HG02642 (cell line): ENCODE results near the gene MAP3K9.

Experiments used
- ATAC-seq: cut with Tn5 transposase; IDR thresholded peaks from one replicate; pipeline ENCODE4 v1.9.1; 2021; ENCODE audit warnings: mild to moderate bottlenecking; ENCODE audit not compliant: unreplicated experiment, poor library complexity

Gene MAP3K9

DNA sequence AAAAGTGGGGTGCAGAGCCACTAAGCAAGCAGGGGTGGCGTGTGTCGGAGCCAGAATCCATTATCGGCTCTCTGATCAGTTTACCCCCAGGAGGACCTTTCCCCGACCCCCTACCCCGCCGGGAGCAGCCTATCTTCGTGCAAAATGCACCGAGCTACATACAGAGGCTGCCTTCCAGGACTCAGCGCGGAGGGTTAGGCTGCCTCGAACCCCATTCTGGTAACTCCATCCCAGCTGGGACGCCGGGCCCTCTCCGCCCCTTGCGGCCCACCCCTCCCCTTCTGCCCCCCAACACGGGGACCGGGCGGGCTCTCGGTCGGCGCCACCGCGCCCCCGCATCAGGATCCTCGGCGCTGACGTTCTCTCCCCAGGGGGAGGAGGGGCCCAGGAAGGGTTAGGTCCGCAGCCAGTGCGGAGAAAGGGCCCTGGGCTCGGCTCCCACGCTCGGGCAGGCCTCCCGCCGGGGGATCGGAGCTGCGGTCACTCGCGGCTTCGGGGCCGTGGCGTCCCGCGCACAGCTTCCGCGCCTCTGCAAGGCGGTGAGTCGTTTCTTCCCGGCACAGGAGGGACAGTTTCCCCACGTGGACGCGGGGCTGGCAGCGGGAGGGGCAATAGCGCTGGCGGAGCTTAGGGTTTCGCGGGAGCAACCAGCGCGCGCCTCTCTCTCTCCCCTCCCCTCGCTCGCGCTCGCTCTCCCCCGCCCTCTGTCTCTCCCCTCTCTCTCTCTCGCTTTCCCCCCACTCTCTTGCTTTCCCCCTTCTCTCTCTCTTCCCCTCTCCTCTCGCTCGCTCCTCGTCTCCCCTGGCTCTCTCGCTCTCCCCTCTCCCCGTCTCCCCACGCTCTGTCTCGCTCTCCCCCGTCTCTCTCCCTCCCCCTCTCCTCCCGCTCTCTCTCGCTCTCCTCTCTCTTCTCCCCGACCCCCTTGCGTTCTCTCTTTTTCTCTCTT, 12.5 kb upstream of the MAP3K9 start:
- ATAC-seq, result peak; percentile 45

DNA sequence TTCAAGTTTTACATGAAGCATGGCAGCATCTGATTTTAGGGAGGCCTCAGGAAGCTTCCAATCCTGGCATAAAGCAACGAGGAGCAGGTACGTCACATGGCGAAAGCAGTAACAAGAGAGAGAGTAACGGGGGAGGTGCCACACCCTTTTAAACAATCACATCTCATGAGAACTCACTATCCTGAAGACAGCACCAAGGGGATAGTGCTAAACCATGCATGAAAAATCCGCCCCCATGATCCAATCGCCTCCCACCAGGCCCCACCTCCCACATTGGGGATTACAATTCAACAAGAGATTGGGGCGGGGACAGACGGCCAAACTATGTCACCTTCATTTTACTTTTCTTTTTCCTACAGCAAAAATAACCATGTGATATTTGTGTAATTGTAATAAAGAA, 7.2 kb upstream of the MAP3K9 start:
- ATAC-seq, result no peak

DNA sequence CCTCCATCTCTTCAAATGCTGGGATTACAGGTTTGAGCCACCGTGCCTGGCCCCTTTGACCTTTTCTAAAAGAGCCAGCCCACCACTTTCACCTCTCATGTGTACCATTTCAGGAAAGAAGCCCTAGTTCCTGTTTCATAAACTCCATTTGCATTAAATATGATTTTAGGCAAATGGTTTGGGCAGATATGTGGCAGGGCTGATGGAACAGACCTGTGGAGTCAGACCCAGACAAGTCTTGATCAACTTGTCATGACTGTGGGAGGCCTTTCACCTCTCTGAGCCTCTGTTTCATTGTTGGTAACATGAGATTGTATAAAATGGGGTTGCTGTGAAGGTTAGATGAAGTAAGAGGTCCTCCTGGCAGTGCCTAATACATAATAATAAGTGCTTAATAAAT, 5.2 kb upstream of the MAP3K9 start:
- ATAC-seq, result no peak

DNA sequence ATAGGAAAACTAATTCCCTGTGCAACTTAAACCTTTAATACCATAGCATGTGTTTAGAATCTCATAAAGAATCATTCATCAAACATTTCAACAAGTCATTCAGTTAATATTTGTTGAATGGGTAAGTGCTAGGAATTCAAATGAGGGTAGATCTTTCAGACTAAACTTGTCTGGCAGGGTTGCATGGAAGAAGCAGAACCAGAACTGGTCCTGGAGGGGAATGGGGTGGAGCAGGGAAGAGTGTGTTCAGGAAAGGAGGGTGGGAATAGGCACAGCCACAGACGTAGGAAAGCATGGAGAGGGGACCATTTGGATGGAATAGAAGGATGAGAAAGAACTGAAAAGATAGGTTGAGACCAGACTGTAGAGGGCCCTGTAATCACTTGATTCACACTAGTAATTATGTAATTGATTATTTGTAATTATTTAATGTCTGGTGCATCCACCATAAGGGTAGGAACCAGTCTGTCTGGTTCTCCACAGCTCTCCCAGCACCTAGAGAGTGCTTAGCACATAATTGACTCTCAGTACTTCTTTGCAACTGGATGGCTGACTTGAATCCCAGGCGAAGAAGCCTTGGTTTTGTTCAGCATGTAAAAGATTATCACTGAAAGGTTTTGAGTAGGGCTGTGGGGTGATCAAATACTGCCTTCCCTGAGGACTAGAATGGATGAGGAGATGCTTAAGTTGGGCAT, 3.0 kb upstream of the MAP3K9 start:
- no peak for ATAC-seq

DNA sequence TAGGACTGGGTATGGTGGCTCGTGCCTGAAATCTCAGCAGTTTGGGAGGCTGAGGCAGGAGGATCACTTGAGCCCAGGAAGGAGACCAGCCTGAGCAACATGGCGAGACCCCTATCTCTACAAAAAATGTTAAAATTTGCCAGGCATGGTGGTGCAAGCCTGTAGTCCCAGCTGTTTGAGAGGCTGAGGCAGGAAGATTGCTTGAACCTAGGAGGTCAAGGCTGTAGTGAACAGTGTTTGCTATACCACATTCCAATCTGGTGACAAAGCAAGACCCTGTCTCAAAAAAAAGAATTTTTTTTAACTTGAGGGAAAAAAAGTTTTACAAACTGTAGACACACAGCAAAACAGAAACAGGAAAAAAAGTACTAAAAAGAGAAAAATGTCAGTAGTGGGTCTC, 2.3 kb upstream of the MAP3K9 start:
- no peak for ATAC-seq

DNA sequence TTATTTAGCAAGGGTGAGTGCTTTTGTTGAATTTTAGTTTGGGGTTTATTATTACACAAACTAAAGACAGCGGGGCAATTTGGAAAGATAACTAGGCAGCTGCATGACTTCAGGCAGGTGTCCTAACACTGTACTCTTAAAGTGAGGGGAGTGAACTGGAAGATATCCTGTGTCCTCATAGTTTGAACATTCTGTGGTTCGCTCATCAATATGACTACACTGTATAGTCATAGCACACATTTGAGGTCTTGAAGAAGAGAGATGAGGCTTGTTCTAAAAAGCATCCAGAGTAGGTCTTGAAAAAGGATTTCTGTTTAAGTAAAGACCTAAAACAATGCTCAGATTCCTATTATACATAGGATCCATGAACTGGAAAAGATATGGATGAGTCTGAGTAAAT, 1.7 kb upstream of the MAP3K9 start:
- no peak for ATAC-seq

DNA sequence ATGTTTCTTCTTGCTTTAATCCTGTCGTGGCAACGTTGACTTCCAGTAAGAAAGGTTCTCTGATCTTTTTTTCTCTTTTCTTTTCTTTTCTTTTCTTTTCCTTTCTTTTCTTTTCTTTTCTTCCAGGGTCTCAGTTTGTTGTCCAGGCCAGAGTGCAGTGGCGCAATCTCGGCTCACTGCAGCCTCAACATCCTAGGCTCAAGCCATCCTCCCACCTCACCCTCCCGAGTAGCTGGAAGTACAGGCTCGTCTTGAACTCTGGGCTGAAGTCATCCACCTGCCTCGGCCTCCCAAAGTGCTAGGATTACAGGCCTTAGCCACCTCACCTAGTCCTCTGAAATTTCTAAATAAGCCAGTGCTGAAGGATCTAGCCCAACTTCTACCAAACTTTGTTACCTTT, 1.3 kb upstream of the MAP3K9 start:
- ATAC-seq, result no peak

DNA sequence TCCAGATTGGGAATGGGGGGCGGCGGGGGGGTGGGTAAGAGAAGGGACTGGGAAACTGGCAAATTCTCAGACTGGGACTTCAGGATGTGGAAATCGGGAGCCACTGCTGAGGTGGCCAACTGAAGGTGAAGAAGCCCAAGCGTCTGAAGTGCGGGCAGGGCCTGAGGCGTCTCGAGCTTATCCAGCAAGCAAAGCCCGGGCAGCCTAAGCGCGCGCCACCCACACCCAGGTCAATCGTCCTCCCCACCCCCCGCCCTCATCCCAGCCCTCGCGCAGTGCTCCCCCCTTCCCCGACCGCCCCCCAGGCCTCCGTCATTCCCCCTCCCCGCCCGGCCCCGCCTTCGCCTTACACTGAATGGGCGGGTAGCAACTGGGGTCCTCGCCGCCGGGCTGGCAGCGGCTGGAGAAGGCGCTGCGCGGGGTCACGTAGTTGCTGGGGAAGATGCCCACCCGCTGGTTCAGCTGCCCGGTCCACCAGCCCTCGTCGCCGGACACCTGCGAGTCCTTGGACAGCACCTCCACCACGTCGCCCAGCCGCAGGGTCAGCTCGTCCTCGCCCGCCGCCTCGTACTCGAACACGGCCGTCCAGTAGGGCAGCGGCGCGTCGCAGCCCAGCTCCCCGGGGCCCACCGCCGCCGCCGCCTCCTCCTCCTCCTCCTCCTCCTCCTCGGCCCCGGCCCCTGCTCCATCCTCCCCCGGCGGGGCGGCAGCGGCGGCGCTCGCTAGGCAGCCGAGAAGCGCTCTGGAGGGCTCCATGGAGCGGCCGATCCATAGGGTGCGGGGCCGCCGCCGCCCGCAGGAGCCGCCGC, 693 bp downstream of the MAP3K9 start:
- peak; percentile 25 for ATAC-seq

DNA sequence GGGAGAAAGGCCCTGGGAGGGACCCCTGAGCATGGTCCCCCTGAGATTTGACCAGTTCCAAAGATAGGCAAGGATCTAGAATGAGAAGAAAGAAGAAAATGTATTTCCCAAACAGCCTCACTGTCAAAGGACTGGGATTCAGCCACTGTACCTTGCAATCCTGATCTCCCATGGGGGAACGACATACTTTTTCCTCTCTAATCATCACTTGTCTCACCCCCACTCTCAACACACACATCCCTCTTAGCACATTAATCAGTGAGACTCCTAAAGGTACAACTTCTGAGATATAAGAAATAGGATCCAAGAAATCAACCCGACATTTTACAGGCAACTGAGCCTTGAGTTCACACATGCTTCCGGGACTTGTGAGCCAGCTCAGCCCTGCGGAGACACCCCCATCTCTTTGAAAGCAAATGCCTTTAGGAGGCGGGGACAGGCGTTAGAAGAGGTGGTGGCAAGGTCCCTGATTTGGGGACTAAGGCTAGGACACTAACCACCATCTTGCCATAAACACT, 1.4 kb downstream of the MAP3K9 start:
- no peak for ATAC-seq

DNA sequence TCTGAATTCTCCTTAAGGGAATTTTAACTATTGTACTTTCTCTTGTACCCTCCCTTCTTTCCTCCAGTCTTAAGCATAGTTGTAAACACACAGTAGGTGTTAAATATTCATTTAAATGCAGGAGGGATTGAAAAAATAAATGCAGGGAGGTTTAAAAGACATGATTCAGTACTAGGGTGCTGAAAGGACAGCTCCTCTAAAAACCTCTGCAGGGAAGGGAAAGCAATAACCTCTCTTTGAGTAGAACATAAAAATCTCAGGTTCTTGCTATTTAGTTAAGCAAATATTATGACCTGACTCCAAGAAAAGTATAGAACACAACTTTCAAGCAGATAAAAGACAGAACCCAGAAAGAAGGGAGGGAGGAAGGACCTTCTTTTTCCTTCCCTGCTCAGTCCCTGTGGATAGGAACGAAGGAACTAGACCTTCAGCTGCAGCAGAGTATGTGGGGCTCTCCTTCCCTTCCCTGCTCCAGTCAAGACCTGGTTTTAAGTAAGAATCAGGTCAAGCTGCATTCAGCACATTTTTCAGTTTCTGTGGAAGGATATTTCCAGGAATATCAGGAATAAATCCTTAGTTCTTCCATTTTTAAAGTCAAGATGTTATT, 4.7 kb downstream of the MAP3K9 start:
- no peak for ATAC-seq

DNA sequence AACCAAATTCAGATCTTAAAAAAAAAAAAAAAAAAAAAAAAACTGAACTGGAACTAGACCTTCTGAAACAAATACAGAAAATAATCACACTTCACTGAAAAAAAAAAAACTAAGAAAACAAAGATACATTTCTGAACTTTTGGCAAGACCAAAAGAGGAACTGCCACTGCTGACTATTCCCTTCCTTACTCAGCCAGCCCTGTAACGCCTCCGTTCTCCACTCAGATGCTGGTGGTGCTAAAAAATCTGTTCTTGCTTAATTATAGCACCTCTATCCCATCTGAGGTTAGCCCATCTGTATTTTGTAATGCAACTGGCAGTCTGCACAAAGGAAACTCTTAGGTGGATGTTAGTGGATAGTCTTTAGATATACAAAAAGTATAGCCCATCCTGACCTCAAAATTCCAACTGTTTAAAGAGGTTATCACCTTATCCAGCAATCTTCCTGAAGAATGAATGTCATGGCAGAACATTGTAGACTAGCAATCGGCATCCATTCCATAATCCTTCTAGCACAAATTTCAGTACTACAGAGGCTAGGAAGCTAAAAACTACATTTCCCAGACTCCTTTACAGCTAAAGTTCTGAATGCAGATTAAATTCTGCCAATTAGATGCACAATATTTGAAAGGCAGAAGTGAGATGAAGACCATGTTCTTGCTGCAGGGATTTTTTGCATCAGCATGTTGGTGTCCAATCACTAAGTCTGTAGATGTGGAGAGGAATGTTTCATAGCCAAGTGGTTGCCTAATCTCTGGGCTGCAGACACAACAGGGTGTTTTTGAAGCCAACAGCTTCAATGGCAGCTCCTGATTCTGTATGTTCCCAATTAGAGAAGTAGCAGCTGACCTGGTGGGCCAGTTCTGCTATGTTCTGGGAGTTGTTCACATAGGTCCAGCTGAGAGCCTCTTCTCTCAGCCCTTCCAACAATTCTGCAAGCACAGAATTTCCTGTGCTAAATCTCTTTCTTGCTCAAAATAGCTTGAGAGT, 5.7 kb downstream of the MAP3K9 start:
- peak; percentile 76 for ATAC-seq

DNA sequence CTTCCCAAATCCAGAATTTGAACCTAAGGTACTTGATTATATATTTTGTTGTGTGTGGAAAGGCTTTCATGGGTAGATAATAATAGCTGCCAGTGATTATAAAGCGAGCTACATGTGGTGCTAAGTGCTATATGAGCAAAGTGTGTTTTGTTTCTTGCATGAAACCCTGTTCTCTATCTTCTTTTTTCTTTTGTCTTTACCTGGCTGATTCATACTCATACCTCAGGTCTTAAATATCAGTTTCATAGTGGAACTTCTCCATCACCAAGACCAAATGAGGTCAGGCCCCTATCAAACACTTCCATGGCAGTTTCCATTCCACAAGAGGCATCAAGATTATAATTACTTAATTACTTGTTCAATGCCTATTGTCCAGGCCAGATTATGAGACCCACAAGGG, 6.9 kb downstream of the MAP3K9 start:
- no peak for ATAC-seq

DNA sequence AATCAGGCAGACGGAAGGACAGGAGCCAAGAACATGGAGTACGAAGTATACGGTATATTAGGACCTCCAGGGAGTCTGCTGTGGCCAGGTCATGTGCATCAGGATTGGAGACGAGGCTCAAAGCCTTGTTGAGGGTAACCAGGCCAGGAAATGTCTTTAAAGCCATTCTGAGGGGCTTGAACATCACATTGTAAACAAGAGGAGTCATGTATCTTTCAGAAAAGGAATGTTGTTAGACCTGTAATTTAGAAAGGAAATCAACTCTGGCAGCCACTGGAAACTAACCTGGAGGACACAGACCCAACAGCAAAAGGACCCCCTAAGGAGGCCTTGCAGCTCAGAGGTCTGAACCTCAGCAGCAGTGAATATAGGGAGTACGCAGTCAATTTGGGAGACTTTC, 7.5 kb downstream of the MAP3K9 start:
- ATAC-seq, result no peak

DNA sequence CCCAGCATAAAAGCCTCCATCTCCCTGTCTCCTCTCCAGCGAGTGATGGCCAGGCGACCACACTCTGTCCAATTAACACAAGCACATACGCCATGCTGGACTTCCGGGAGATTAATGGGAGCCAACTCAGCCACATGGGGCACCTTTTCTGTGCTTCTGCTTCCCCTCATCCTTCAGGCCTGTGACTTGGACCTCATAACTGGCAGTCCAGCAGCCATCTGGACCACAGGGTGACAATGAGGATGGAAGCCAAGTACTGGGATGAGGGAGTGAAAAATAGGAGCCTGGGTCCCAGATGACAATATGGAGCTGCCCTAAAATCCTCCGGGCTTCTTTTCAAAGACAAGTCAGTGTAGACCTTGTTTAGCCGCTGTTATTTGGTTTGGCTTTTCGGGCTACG, 12.8 kb downstream of the MAP3K9 start:
- ATAC-seq, result no peak

DNA sequence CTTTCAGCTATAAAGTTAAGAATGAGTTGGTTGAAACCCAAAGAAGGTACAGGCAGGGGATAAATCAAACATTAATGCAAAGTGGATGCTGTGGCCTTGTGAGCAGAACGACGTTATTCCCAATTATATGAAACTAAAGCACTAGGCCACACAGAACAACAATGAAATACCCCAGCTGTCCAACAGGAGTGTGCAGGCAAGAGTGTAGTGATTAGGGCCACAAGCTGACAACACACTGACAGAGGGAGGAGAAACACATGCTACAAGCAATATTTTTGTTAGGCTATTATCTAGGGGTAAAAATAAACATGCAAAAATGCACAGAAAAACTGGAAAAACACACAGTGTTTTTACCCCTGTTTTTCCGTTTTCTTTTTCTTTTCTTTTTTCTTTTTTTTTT, 15.0 kb downstream of the MAP3K9 start:
- ATAC-seq, result no peak

DNA sequence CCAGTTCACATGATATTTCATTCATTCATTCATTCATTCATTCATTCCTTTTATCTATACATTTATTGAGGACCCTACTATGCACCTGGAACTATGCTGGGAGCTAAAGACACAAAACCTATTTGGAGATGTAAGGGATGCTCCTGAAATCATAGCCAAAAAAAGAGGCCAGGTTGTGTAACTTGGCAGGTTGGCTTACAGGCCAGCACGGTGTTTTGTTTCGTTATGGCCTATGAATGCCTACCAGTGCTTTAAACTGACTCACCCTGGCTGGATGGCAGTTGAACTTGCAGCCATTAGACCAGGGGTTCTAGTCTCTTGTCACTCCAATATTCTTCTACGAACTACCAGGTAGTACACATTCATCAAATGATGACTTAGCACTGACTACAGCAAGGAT, 15.7 kb downstream of the MAP3K9 start:
- no peak for ATAC-seq

DNA sequence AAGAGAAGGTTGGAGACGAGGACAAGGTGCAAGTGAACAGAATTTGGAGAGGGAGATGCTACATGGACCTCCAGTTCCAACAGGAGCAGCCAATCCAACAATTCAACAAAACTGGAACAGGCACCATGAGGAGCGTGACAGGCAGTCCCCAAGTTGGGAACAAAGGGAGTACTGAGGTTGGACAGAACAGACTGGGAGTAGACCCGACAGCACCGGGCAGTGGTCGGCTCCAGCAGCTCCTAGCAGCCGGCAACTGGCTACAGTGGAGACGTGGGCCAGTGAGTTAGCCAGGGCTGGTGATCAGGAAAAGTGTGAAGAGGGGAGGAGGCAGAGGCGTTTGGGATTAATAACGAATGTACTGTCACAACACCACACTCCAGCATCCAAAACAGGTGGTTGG, 16.4 kb downstream of the MAP3K9 start:
- no peak for ATAC-seq

DNA sequence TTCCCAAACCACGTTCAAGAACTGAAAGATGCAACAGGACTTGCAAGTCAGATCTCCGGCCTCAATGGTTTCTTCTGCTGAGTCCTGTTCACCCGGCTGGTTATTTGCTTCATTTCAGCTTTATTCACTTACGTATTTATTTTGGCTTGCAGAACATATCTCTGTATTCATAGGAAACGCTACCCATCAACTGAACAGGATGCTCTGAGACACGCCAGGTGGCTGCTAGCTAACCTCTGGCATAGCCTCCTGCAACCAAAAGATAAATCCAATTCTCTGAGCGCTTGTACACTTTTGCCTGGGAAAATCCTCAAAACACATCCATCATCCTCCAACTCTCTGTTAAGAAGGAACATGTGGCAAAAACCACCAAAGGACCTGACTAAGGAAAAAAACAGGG, 17.3 kb downstream of the MAP3K9 start:
- no peak for ATAC-seq

DNA sequence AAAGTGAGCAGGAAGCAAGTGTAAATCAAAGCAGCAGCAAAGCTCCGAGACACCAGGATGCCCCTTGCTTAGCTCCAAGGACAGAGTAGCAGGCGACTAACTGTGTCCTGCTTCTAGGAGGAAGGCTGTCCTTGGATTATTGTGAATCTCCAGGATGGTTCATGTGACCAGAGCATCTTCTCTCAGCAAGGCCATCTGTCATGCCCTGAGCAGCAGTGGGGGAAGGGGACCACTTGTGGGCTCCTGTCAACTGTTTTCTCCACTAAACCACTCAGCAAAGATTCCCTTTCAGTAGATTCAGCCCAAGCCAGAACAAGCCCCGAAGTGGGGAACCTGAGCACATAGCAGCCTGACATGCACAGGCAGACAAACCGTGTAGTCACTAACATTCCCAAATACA, 19.4 kb downstream of the MAP3K9 start:
- ATAC-seq, result no peak
